DOHH2 (cell line): Measurements from ENCODE around the gene SORBS1.

Experiments
- H3F3A ChIP-seq: fragments of 200-600 bp; sonication (generic), shearing (Covaris generic); 2 replicates; pipeline ENCODE4 v1.6.0; 2016; ENCODE audit warnings: antibody characterized with exemption, mild to moderate bottlenecking; ENCODE audit not compliant: control insufficient read depth, insufficient read depth
- H3K27ac ChIP-seq: fragments of 200-600 bp; sonication (generic); 2 replicates; pipeline ENCODE4 v1.5.1; 2014; ENCODE audit warnings: low read depth, mild to moderate bottlenecking, low read length, moderate library complexity
- H3K27me3 ChIP-seq: fragments of 200-600 bp; sonication (generic); 2 replicates; pipeline ENCODE4 v1.6.1; 2014; ENCODE audit warnings: mild to moderate bottlenecking, low read length, mixed read lengths; ENCODE audit not compliant: control insufficient read depth
- H3K36me3 ChIP-seq: fragments of 200-600 bp; sonication (generic); 2 replicates; pipeline ENCODE4 v1.6.1; 2014; ENCODE audit warnings: mild to moderate bottlenecking, low read length, moderate library complexity, mixed read lengths; ENCODE audit not compliant: control insufficient read depth
- H3K4me1 ChIP-seq: fragments of 200-600 bp; sonication (generic); 2 replicates; pipeline ENCODE4 v1.6.1; 2014; ENCODE audit warnings: mild to moderate bottlenecking, low read length, mixed read lengths; ENCODE audit not compliant: control insufficient read depth
- H3K4me2 ChIP-seq: fragments of 200-600 bp; sonication (generic); 2 replicates; pipeline ENCODE4 v1.6.0; 2014; ENCODE audit warnings: mild to moderate bottlenecking, low read length, moderate library complexity
- H3K4me3 ChIP-seq: fragments of 200-600 bp; sonication (generic); 2 replicates; pipeline ENCODE4 v1.5.1; 2014; ENCODE audit warnings: mild to moderate bottlenecking, low read length, mixed read lengths
- H3K79me2 ChIP-seq: fragments of 200-600 bp; sonication (generic); 2 replicates; pipeline ENCODE4 v1.6.1; 2014; ENCODE audit warnings: mild to moderate bottlenecking, low read length, mixed read lengths; ENCODE audit not compliant: control insufficient read depth
- H3K9me2 ChIP-seq: fragments of 200-600 bp; sonication (generic); replicated peaks from 2 replicates; pipeline ENCODE4 v1.6.1; 2014; ENCODE audit warnings: mild to moderate bottlenecking, low read length, mixed read lengths; ENCODE audit not compliant: control insufficient read depth
- H3K9me3 ChIP-seq: fragments of 200-600 bp; sonication (generic); 2 replicates; pipeline ENCODE4 v1.6.1; 2014; ENCODE audit warnings: antibody characterized with exemption, low read length, mixed read lengths; ENCODE audit not compliant: control insufficient read depth, insufficient read depth
- H4K20me1 ChIP-seq: fragments of 200-600 bp; sonication (generic); 2 replicates; pipeline ENCODE4 v1.6.0; 2014; ENCODE audit warnings: low read depth, mild to moderate bottlenecking, antibody characterized with exemption, low read length, moderate library complexity; ENCODE audit not compliant: control insufficient read depth, insufficient read depth
- CTCF ChIP-seq: fragments of 200-600 bp; sonication (generic); IDR thresholded peaks from one replicate; pipeline ENCODE4 v1.5.1; 2014; ENCODE audit warnings: antibody characterized with exemption, mild to moderate bottlenecking, low read depth, low read length; ENCODE audit not compliant: poor library complexity, severe bottlenecking
- EZH2phosphoT487 ChIP-seq: fragments of 200-600 bp; sonication (generic); IDR thresholded peaks from 2 replicates; pipeline ENCODE4 v1.6.1; 2017; ENCODE audit warnings: borderline replicate concordance, mild to moderate bottlenecking, antibody characterized with exemption, low read length, moderate library complexity, mixed read lengths

The SORBS1 gene

GRCh38 chr10:95443636-95444035, 117.5 kb downstream of the SORBS1 start:
- Histone ChIP-seq H4K20me1 (no peaks in the 10 kb centered on the region), H3K9me2 (no peaks in the 10 kb centered on the region), H3K79me2 (no peaks in the 10 kb centered on the region), H3K27me3 (peaks cover 11% of the 10 kb centered on the region; the same call in 1 of the 2 replicates), H3K4me1 (no peaks in the 10 kb centered on the region), H3K4me2 (no peak overlapping the region), H3K4me3 (no peak overlapping the region), H3K9me3 (no peaks in the 10 kb centered on the region), H3K27ac (no peak overlapping the region), H3F3A (no peaks in the 10 kb centered on the region), H3K36me3 (no peaks in the 10 kb centered on the region)
- TF ChIP-seq EZH2phosphoT487, result no peak

GRCh38 chr10:95442341-95442740, 118.8 kb downstream of the SORBS1 start:
- Histone ChIP-seq H3F3A (no peaks in the 10 kb centered on the region), H3K36me3 (no peaks in the 10 kb centered on the region), H3K4me3 (no peak overlapping the region), H3K27me3 (peaks cover 11% of the 10 kb centered on the region; the same call in 1 of the 2 replicates), H3K4me2 (no peak overlapping the region), H3K9me3 (no peaks in the 10 kb centered on the region), H3K27ac (no peak overlapping the region), H3K4me1 (no peaks in the 10 kb centered on the region), H4K20me1 (no peaks in the 10 kb centered on the region), H3K9me2 (no peaks in the 10 kb centered on the region), H3K79me2 (no peaks in the 10 kb centered on the region)
- no peak for TF ChIP-seq EZH2phosphoT487
- no peak for TF ChIP-seq CTCF

- Histone ChIP-seq H3K79me2 (no peaks in the 10 kb centered on the region), H3F3A (no peaks in the 10 kb centered on the region), H4K20me1 (no peaks in the 10 kb centered on the region), H3K27me3 (peaks cover 11% of the 10 kb centered on the region; the same call in 1 of the 2 replicates), H3K36me3 (no peaks in the 10 kb centered on the region), H3K4me1 (no peaks in the 10 kb centered on the region), H3K4me3 (no peak overlapping the region), H3K9me3 (no peaks in the 10 kb centered on the region), H3K27ac (no peak overlapping the region), H3K9me2 (no peaks in the 10 kb centered on the region), H3K4me2 (no peak overlapping the region)
- no peak for TF ChIP-seq EZH2phosphoT487
- TF ChIP-seq CTCF, result no peak
Measured at GRCh38 chr10:95441547-95441923, 119.6 kb downstream of the SORBS1 start.

- no peaks in the 10 kb centered on the region for H3K4me1 ChIP-seq
- H3K27me3 ChIP-seq, result peaks cover 5% of the 10 kb centered on the region; the same call in 1 of the 2 replicates
- no peaks in the 10 kb centered on the region for H3K9me2 ChIP-seq
- H3K9me3 ChIP-seq, result no peaks in the 10 kb centered on the region
- H4K20me1 ChIP-seq, result no peaks in the 10 kb centered on the region
- no peaks in the 10 kb centered on the region for H3K79me2 ChIP-seq
- H3K4me2 ChIP-seq, result no peak overlapping the region
- no peaks in the 10 kb centered on the region for H3F3A ChIP-seq
- no peak overlapping the region for H3K27ac ChIP-seq
- no peak for TF ChIP-seq CTCF
- no peak overlapping the region for H3K4me3 ChIP-seq
- no peaks in the 10 kb centered on the region for H3K36me3 ChIP-seq
Measured at GRCh38 chr10:95440756-95441546, 120.2 kb downstream of the SORBS1 start.
